Keratinocyte (primary cell): ENCODE data around the gene SLC25A21.

Experiments
- CTCF ChIP-seq, 3 experiments: IDR thresholded peaks in 1 of 3; conservative IDR thresholded peaks in 1 of 3; optimal IDR thresholded peaks in 1 of 3; 2 replicates in 2 of 3; 3 replicates in 1 of 3; pipeline versions ENCODE3 to v1.5.1; 2011; ENCODE audit warnings: low read length in 3 of 3, mild to moderate bottlenecking in 3 of 3, moderate library complexity in 2 of 3, control low read depth in 1 of 3, inconsistent platforms in 1 of 3; ENCODE audit not compliant: insufficient read depth in 2 of 3; ENCODE audit errors: extremely low read depth in 1 of 3
- EZH2 ChIP-seq: IDR thresholded peaks from one replicate; pipeline ENCODE4 v1.6.1; 2012; ENCODE audit warnings: inconsistent platforms, mild to moderate bottlenecking, low read length, moderate library complexity

- TF ChIP-seq CTCF (optimal IDR thresholded peaks at IDR 0.05 in 1 of 3, IDR thresholded peaks at IDR 0.05 in 1 of 3, conservative IDR thresholded peaks at IDR 0.05 in 1 of 3; ENCODE audit: extremely low read depth in 1 of 3, insufficient read depth in 2 of 3, low read length in 3 of 3) (no peak), EZH2 (no peak)
These were observed 455.7 kb downstream of the SLC25A21 start for GRCh38 chr14:36716614-36717184.
